Measurements from ENCODE around the gene TLE4. TPM values are rescaled to one million over a fixed set of nuclear protein-coding genes. Genes with fewer than 3 reads are reported as not detected.
"Not testable (repeated sequence)": the region's sequence is repeated elsewhere in the genome, so short reads cannot be mapped to it uniquely, and the experiment has no call there.

Gene TLE4
- total RNA-seq, 3 donors from 2014 or later: 13.4 to 18.9 (median 14.1) TPM

DNA sequence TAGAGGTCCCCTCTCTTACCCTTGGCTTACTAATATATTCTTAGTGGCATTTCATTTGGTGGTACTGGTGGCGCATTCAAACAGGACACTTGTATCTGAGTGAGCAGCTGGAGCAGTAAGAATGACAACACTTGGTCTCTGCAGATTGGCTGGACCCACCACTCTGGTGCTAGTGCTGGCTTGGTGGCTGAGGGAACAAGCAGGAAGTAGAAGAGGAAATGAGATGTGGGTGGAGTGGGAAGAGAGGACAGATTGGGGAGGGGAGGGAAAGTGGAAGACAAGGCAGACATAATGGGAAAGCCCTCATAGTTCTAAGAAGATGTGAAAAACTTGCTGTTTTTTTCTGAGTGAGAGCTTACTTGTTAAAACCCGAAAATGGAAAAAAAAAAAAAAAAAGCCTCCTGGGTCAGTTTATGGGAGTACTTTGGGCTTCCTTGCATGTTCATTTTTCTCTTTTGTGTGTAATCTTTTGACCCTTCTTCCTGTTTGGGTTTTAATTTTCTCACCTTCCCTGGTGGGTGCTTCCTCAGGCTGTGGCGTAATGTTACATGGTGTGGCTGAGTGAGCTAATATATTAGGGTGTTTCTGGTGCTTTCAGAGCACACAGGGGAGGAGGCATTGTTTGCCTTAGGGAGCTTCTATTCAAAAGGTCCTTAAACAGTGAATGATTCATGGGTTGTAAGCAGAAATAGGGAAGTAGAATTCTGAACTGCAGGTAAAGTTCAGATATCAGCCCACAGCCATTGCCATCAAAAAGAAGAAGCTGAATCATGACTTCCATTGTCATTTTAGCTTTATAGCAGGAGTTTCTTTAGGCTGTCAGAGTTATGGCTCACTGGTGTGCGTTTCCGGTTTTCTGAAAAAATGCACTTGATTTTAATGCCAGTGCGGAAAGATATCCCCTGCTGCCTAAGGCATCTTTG lies 52.3 kb downstream of the TLE4 start:
- peak; percentile 88 for ATAC-seq
- Mint-ChIP-seq H3K9me3 (no peaks in the 10 kb centered on the region), H3K36me3 (ENCODE audit: insufficient read depth) (peaks cover 15% of the 10 kb centered on the region), H3K4me1 (ENCODE audit: low read depth) (peaks cover 52% of the 10 kb centered on the region), H3K27me3 (ENCODE audit: low read depth) (no peaks in the 10 kb centered on the region), H3K4me3 (peak overlapping the region; percentile 58)
- DNase-seq: no peak

DNA sequence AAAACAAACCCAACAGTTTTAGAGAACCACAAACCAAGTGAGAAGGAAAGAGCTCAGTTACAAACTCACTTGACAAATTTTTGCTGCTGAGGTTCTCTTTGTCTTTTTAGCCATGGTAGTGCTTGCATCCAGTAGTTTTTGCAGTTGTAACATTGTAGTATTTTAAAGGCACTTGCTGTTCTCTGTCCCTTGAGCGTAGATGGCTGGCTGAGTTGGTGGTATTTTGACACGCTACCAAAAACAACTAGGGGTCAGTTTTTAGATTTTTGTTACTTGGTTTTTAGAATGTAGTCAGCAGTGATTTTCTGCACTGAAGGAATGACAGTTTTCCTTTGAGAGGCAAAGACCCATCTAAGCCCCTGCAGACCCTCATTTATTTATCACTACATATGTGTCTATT lies 58.0 kb downstream of the TLE4 start:
- Mint-ChIP-seq H3K9me3 (no peaks in the 10 kb centered on the region), H3K27me3 (ENCODE audit: low read depth) (no peaks in the 10 kb centered on the region), H3K4me3 (no peak overlapping the region), H3K4me1 (ENCODE audit: low read depth) (peaks cover 65% of the 10 kb centered on the region), H3K36me3 (ENCODE audit: insufficient read depth) (peaks cover 12% of the 10 kb centered on the region)
- ATAC-seq: no peak
- DNase-seq: no peak

DNA sequence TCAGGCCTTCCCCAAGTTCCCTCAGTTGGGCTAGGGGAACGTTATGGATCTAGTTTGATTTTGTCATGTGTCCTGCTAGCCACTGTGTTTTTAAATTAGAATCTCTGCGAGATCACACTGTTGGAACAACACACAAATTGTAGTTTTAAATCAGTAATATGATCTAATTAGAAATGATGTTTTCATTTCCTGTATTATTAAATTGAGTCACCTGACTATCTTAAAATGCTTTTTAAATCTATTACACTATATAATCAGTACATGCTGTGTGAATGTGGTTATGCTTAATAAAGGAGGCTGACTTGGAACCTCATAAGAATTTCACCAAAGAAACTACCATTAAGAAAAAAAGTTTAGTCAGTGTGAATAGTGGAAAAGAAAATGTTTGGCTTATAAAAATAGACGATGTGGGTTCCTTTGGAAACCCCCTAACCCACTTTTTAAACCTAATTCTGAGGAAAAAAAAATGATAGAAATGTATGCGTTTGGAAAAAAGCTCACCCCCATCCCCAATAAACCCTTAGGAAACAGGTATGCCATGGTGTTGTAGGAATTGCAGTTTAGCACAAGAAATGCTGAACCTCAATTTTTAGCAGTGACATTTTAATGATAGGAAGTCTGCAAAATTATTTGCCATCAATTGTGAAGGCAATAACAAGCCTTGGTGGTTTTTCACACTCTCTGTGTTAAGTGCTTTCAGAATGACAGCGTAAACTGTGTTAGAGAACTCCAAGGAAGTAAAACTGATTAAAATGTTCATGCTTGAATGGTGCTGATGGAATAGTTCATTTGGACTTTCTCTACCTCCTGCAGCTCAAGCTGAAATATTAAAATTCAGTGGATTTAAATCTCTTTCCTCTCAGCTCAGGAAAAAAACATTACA lies 59.0 kb downstream of the TLE4 start:
- Mint-ChIP-seq H3K4me3 (no peak overlapping the region), H3K36me3 (ENCODE audit: insufficient read depth) (peaks cover 14% of the 10 kb centered on the region), H3K27me3 (ENCODE audit: low read depth) (no peaks in the 10 kb centered on the region), H3K9me3 (no peaks in the 10 kb centered on the region), H3K4me1 (ENCODE audit: low read depth) (peaks cover 66% of the 10 kb centered on the region)
- DNase-seq (no peak), ATAC-seq (peak; percentile 67 to 79)

DNA sequence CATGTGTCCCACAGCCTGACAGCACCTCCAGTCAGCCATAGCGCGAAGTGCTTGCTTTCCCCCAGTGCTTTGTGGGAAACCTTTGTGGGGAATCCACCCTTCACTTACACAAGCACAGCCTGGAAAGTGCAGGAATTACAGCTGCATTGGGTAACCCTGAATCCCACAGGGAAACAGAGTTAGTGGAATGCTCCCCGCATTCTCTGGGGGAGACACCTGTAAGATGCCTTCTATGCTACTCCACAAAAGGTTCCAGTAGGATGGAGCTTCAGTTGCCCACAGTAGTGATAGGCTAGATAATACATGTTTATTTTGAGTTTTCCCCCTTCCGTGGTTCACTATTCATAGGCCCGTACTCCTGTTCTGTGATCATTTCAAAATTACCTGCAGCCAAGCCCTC lies 60.3 kb downstream of the TLE4 start:
- no peak for ATAC-seq

DNA sequence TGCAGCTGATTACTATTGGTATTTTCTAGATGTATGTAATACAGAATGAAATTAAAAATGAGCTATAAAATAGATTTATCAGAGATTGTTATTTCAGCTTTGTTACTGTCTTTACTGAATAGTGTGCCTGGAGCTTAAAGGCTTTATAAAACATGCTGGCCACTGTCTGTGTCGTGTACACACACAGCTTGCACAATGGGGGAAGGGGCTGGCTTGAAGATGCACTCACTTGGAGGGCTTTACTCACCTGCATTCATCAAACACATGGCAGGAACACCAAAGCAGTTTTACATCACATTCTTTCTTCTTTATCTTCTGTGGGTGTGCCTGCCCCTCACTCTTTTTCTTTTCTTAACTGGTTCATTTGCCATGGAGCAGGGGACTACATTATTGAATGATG lies 60.9 kb downstream of the TLE4 start:
- ATAC-seq (no peak), DNase-seq (no peak)
- Mint-ChIP-seq H3K36me3 (ENCODE audit: insufficient read depth) (peaks cover 27% of the 10 kb centered on the region), H3K9me3 (no peaks in the 10 kb centered on the region), H3K4me1 (ENCODE audit: low read depth) (peaks cover 73% of the 10 kb centered on the region), H3K27me3 (ENCODE audit: low read depth) (no peaks in the 10 kb centered on the region), H3K4me3 (no peak overlapping the region)

More for the DNA sequence above, 60.3 kb downstream of the TLE4 start:
- H3K4me1 Mint-ChIP-seq (ENCODE audit: low read depth): peaks cover 69% of the 10 kb centered on the region
- H3K4me3 Mint-ChIP-seq: no peak overlapping the region
- H3K27me3 Mint-ChIP-seq (ENCODE audit: low read depth): no peaks in the 10 kb centered on the region
- no peak for DNase-seq
- no peaks in the 10 kb centered on the region for H3K9me3 Mint-ChIP-seq
- peaks cover 25% of the 10 kb centered on the region for H3K36me3 Mint-ChIP-seq (ENCODE audit: insufficient read depth)

DNA sequence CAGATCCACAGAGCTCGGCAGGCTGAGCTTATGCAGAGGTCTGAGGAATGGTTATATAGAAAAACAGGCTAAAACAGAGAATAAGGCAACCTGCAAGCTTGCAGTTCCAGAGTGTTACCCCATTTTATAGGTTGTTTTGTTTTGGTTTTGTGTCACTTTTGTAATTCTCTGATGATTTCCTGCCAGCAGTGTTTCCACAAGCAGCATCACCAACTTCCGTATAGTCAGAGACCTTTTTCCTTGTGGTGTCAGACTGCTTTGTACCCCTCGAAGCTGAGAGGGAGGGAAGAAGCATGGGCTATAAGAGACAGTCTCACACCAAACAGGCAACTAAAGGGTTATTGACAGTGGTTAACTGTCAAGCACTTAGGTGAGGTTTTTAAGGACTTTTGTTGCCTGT lies 61.8 kb downstream of the TLE4 start:
- peaks cover 70% of the 10 kb centered on the region for H3K4me1 Mint-ChIP-seq (ENCODE audit: low read depth)

DNA sequence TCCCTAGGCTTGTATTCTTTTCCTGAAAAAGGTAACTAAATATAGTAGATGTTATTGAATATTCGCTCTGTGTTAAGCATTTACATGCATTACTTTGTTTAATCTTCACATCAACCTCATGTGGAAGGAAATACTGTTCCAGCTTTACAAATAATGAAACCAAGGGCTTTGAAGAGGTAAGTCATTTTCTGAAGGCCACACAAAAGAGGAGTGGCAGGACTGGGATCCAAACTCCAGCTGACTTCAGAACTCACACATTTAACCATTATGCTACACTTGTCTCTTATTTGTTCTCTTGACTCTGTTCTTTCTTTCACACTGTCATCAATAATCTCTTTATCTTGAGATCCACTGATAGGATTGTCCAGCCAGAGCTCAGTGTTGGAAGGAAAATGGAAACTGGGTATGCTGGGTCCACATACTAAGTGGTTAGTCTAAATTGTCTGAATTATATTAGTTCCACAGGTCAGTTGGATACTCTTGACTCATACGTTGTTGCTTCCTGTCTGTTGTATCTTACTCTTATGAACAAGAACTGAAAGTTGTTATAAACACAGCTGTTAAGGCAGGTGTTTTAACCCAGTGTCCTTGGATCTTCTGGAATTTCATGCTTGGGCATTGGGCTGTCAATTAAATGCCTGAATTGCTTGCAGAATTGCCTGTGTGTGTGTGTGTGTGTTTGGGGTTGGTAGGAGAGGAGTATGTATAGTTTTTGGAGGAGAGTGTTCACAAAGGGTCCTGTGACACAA lies 65.6 kb downstream of the TLE4 start:
- peaks cover 35% of the 10 kb centered on the region for H3K36me3 Mint-ChIP-seq (ENCODE audit: insufficient read depth)

More for the DNA sequence above, 61.8 kb downstream of the TLE4 start:
- Mint-ChIP-seq H3K27me3 (ENCODE audit: low read depth) (no peaks in the 10 kb centered on the region), H3K36me3 (ENCODE audit: insufficient read depth) (peaks cover 27% of the 10 kb centered on the region), H3K9me3 (peaks cover 1% of the 10 kb centered on the region), H3K4me3 (no peak overlapping the region)
- no peak for ATAC-seq
- no peak for DNase-seq

DNA sequence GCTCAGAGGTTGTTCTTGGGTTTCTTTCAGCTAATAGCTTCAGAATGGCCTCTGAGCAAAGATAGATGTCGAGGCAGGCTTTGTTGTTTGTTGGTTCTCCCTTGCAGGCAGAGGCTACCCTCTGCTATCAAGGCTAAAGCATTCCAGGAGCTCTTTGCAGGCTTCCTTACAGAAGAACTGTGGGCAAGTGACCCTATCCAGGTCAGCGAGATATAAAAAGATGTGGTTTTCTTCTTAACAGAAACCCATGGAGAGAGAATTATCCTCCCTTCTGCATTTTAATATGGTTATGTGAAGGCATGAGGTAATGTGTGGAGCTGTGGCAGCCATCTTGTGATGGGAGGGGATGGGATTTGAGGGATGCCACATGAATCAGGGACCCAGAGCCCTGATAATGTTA lies 67.0 kb downstream of the TLE4 start:
- H3K36me3 Mint-ChIP-seq (ENCODE audit: insufficient read depth): peaks cover 47% of the 10 kb centered on the region
- DNase-seq: no peak
- peaks cover 49% of the 10 kb centered on the region for H3K4me1 Mint-ChIP-seq (ENCODE audit: low read depth)

More for the DNA sequence above, 65.6 kb downstream of the TLE4 start:
- peaks cover 6% of the 10 kb centered on the region for H3K9me3 Mint-ChIP-seq
- ATAC-seq: no peak
- H3K4me3 Mint-ChIP-seq: no peak overlapping the region
- H3K4me1 Mint-ChIP-seq (ENCODE audit: low read depth): peaks cover 63% of the 10 kb centered on the region
- H3K27me3 Mint-ChIP-seq (ENCODE audit: low read depth): no peaks in the 10 kb centered on the region
- DNase-seq: no peak

DNA sequence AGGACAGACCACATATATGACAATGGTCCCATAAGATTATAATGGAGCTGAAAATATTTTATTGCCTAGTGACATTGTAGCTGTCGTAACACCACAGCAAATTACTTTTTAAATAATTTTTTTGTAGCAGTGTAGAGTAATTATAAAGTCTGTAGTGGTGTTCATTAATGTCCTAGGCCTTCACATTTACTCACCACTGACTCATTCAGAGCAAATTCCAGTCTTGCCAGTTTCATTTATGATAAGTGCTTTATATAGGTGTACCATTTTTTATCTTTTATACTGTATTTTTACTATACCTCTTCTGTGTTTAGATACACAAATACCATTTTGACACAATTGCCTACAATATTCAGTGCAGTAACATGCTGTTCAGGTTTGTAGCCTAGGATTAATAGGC lies 67.6 kb downstream of the TLE4 start:
- Mint-ChIP-seq H3K36me3 (ENCODE audit: insufficient read depth) (peaks cover 51% of the 10 kb centered on the region), H3K4me1 (ENCODE audit: low read depth) (peaks cover 48% of the 10 kb centered on the region)
- ATAC-seq: no peak

More for the DNA sequence above, 67.0 kb downstream of the TLE4 start:
- H3K9me3 Mint-ChIP-seq: peaks cover 7% of the 10 kb centered on the region
- H3K4me3 Mint-ChIP-seq: no peak overlapping the region
- ATAC-seq: no peak
- no peaks in the 10 kb centered on the region for H3K27me3 Mint-ChIP-seq (ENCODE audit: low read depth)

DNA sequence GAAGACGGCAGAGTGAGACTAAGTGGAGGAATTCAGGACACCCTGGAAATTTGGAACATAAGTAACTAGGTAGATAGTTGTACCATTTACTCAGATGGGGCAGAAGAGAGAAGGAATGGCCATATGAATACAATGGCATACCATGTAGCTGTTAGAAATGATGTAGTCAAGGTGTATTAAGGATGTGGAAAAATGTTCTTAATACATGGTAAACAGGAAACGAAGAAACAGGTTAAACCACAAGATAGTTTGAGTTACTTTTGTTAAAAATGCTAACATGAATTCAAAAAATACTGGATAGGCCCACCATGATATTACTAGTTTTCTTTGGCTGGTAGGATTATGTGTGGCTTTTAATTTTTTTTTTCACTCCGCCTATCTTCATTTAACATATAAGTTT lies 68.3 kb downstream of the TLE4 start:
- Mint-ChIP-seq H3K4me1 (ENCODE audit: low read depth) (peaks cover 47% of the 10 kb centered on the region), H3K36me3 (ENCODE audit: insufficient read depth) (peaks cover 58% of the 10 kb centered on the region), H3K9me3 (peaks cover 16% of the 10 kb centered on the region), H3K4me3 (peak overlapping the region; percentile 31)
- not testable (repeated sequence) for ATAC-seq; DNase-seq; H3K27me3 Mint-ChIP-seq (ENCODE audit: low read depth)

More for the DNA sequence above, 67.6 kb downstream of the TLE4 start:
- Mint-ChIP-seq H3K4me3 (no peak overlapping the region), H3K27me3 (ENCODE audit: low read depth) (no peaks in the 10 kb centered on the region), H3K9me3 (peaks cover 13% of the 10 kb centered on the region)
- no peak for DNase-seq

DNA sequence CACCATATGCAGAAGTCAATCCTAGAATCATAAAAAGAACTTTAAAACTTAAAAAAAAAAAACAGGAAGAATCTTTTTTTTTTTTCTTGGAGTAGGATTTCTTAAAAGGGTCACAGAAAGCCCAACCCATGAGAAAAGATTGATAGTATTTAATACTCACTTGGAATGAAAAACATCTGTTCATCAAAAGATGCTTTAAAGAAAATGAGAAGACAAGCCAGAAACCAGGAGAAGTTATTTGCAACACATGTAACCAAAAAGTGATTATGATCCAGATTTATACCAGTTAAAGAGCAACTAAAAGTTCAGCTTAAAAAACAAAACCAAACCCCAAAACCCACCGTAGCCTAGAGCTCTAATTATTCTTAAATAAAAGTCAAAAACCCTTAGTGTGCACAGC lies 69.3 kb downstream of the TLE4 start:
- Mint-ChIP-seq H3K4me3 (no peak overlapping the region), H3K27me3 (ENCODE audit: low read depth) (no peaks in the 10 kb centered on the region), H3K9me3 (peaks cover 16% of the 10 kb centered on the region), H3K36me3 (ENCODE audit: insufficient read depth) (peaks cover 53% of the 10 kb centered on the region), H3K4me1 (ENCODE audit: low read depth) (peaks cover 43% of the 10 kb centered on the region)
- DNase-seq (no peak), ATAC-seq (no peak)

DNA sequence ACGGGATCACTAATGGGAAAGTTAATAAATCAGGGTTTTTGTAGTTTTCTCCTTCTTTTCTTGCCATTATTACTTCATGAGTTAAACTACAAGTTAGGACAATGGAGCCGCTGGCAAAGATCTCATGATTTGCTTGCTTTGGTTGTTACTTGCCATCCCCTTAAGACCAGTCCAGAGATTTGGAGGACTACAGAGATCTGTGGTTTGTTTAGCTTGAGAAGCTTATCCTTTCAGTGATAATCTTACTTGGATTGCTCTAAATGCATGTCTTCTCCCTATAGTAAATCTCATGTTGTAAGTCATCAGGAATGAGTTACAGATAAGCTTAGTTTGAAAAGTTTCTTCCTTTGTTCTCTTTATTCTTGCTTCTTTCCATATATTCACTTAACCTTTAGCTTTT lies 70.9 kb downstream of the TLE4 start:
- Mint-ChIP-seq H3K36me3 (ENCODE audit: insufficient read depth) (peaks cover 39% of the 10 kb centered on the region), H3K4me3 (no peak overlapping the region), H3K27me3 (ENCODE audit: low read depth) (no peaks in the 10 kb centered on the region), H3K9me3 (peaks cover 16% of the 10 kb centered on the region), H3K4me1 (ENCODE audit: low read depth) (peaks cover 31% of the 10 kb centered on the region)
- ATAC-seq (no peak), DNase-seq (no peak)

DNA sequence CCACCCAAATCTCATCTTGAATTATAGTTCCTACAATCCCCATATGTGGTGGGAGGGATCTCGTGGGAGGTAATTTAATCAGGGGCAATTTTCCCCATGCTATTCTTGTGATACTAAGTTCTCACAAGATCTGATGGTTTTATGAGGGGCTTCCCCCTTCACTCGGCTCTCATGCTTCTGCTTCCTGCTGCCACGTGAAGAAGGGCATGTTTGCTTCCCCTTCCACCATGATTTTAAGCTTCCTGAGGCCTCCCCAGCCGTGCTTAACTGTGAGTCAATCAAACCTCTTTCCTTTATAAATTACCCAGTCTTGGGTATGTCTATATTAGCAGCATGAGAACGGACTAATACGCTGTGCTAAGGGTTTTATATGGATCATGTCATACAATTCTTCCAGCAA lies 72.3 kb downstream of the TLE4 start:
- ATAC-seq: no peak
- Mint-ChIP-seq H3K4me3 (no peak overlapping the region), H3K9me3 (peaks cover 10% of the 10 kb centered on the region), H3K4me1 (ENCODE audit: low read depth) (peaks cover 19% of the 10 kb centered on the region), H3K36me3 (ENCODE audit: insufficient read depth) (peaks cover 27% of the 10 kb centered on the region), H3K27me3 (ENCODE audit: low read depth) (no peaks in the 10 kb centered on the region)
- no peak for DNase-seq

DNA sequence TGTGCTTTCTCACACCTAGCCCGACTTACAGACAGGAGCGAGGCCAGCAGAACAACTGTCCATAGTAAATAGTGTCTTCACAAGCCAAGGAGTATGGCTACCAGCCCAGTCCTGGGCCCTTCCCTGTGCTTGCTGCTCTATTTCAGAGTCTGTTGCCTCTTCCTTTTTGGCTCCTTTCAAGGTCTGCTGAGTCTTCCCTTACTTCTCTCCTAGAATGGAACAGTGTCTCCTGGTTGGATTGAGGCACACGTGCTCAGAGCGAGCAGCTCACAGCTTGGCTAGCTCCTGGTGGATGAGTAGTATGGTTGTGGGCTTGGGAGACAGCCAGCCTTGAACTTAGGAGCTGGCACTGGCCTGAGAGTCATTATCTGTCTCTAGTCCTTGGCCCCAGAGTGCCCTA lies 72.8 kb downstream of the TLE4 start:
- H3K36me3 Mint-ChIP-seq (ENCODE audit: insufficient read depth): peaks cover 27% of the 10 kb centered on the region
- H3K4me3 Mint-ChIP-seq: no peak overlapping the region
- DNase-seq (no peak), ATAC-seq (no peak)
- H3K27me3 Mint-ChIP-seq (ENCODE audit: low read depth): no peaks in the 10 kb centered on the region
- H3K9me3 Mint-ChIP-seq: peaks cover 10% of the 10 kb centered on the region
- H3K4me1 Mint-ChIP-seq (ENCODE audit: low read depth): peaks cover 17% of the 10 kb centered on the region
